ENCODE measurements around the gene TRMT6.

GRCh38 chr20:5999783-6000182 is 49.5 kb upstream of the TRMT6 start:
- TF ChIP-seq CTCF (IDR thresholded peaks at IDR 0.05) (no peak), POLR2A (IDR thresholded peaks at IDR 0.05) (no peak), EP300 (IDR thresholded peaks at IDR 0.05) (no peak)
